Measurements from ENCODE around the gene TLX1.

DNA sequence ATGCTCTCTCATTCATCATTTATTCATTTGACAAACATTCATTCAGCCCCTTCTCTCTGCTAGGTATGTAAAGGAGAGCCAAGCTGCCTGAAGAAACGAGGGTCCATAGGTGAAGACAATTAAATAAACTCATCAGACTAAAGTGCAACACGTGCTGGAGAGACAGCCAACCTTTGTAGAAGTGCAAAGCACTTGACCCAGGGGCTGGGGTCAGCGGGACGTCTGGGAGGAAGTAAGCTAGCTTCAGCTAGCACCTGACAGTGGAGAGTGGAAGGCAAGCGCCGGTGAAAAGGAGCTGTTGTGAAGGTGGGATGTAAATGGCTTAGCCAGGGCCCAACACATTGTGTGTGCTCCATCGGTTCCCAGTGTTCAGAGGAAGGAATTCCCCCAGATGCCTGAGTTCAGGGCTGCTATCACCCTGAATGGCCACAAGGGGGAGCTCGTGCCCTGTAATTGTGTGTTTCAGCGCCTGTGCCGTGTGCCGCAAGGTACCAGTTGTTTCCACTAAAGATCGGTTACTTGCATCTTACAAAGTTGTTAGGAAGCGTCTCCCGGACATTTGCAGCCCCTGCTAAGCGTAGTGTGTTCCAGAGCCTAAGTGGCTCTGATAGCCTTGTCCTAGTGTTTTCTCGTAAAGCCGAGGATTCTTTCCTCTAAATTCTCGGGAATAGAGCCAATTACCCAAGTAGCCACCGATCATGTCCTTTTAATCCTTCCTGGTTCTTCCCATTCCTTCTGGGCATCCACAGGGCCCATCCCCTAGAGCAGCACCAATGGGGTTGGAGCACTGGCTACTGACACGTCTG, 30.6 kb downstream of the TLX1 start:
- TF ChIP-seq, protein P1, sequence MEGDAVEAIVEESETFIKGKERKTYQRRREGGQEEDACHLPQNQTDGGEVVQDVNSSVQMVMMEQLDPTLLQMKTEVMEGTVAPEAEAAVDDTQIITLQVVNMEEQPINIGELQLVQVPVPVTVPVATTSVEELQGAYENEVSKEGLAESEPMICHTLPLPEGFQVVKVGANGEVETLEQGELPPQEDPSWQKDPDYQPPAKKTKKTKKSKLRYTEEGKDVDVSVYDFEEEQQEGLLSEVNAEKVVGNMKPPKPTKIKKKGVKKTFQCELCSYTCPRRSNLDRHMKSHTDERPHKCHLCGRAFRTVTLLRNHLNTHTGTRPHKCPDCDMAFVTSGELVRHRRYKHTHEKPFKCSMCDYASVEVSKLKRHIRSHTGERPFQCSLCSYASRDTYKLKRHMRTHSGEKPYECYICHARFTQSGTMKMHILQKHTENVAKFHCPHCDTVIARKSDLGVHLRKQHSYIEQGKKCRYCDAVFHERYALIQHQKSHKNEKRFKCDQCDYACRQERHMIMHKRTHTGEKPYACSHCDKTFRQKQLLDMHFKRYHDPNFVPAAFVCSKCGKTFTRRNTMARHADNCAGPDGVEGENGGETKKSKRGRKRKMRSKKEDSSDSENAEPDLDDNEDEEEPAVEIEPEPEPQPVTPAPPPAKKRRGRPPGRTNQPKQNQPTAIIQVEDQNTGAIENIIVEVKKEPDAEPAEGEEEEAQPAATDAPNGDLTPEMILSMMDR (IDR thresholded peaks at IDR 0.05), result peak; percentile 88 to 93 (median 90)
- no peak for TF ChIP-seq POLR2A (IDR thresholded peaks at IDR 0.05)
